Muscle of arm (tissue), 12 donors: Measurements from ENCODE around the gene PPP2R2C. TPM values are rescaled to one million over a fixed set of nuclear protein-coding genes. Genes with fewer than 3 reads are reported as not detected.

Source experiments
- DNase-seq: peaks from one replicate; pipeline ENCODE4 v3.0.0-alpha.2; 2013
- polyA plus RNA-seq, 12 donors: library from polyadenylated mRNA; unstranded; fragments of 120-200 nt; gene quantifications; one replicate each; pipeline ENCODE4 v1.2.1, GENCODE V29; 2013; ENCODE audit not compliant: insufficient read length in 12 of 12

PPP2R2C gene
- polyA plus RNA-seq, 12 donors, result 0.19 to 14.3 (median 0.27) TPM; not detected in 2

GRCh38 chr4:6404611-6405396 is 67.6 kb downstream of the PPP2R2C start:
- DNase-seq, result no peak

GRCh38 chr4:6403400-6403685 is 69.1 kb downstream of the PPP2R2C start:
- DNase-seq, result no peak

- DNase-seq, result no peak
Observed at GRCh38 chr4:6402566-6403399, 69.6 kb downstream of the PPP2R2C start.

DNA sequence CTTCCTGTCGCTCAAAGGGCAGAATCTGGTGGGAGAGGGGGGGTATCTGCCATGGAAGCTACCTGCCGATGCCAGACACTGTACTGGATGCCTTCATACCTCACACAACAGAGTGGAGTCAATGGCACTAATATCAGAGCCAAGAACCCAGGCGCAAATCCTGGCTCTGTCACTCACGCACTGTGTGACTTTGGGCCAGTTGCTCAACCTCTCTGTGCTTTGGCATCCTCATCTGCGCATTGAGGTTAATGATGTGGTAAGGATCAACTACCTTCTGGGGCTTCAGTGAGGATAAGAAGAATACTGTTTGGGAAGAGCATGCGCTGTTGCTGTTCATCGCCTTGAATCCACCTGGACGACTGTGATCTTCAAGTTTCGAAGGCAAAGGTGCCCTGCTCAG is 70.6 kb downstream of the PPP2R2C start:
- no peak for DNase-seq

GRCh38 chr4:6396696-6397236 is 75.6 kb downstream of the PPP2R2C start:
- DNase-seq, result no peak

- no peak for DNase-seq
Observed at GRCh38 chr4:6395466-6396228, 76.8 kb downstream of the PPP2R2C start.

DNA sequence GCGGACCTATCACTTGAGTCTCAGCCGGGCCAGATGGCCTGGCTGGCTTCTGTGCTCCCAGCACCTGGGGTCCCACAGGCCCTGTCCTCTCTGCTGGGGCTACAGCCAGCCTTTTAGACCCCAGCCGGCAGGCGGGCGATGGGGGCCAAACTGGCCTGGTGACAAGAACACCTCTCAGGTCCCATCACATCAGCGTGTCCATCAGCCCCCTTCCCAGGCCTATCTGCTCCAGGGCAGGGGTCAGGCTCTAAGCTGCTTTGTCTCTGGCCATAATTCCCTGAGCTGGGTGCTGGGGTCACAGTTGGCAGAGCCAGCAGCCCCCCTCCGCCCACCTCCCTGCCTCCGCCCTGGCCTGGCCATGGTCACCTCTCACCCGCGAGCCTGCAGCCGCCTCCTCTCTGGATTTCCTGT is 77.7 kb downstream of the PPP2R2C start:
- DNase-seq, result no peak

DNA sequence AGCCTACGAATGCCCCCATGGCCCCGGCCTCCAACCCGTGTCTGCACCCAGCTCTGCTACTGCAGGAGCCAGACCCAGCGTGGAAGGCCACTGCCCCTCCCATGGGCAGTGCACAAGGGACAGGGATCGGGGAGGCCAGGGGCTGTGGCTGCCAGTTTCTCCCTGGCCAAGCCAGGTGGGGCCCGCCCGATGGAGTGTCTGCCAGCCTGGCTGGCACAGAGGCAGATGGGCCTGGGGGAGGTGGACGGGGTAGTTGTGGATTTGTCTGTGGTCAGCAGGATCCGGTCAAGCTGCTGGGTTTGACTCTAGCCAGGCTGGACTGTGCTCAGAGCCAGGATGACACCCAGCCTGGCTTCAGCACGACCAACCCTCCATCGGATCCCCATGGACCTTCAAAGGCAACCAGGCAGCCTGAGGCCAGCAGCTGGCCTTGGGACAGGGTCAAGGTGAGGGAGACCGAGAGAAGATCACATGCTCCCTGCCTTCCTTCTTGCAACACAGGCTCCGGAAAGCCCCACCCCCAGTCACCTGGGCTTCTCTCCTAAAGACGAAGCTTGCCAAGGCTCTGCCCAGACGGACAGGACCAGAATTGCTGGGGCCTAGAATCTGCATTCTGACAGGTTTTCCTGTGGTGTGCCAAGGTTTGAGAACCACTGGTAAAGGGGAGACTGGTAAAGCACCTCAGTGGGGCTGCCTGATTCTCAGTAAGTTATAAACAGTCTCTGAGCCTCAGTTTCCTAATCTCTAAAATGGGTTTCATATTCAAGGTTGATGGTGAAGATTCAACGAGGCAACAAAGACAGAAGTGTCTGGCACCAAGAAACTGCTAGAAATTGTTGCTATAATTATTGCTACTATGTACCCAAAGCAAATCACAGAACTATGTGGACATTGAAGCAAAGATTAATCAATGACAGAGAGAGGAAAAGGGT is 78.6 kb downstream of the PPP2R2C start:
- no peak for DNase-seq

GRCh38 chr4:6393066-6393465 is 79.3 kb downstream of the PPP2R2C start:
- DNase-seq, result no peak

- no peak for DNase-seq
Observed at GRCh38 chr4:6392407-6392806, 80.0 kb downstream of the PPP2R2C start.

- DNase-seq, result no peak
Observed at GRCh38 chr4:6391852-6392188, 80.6 kb downstream of the PPP2R2C start.

DNA sequence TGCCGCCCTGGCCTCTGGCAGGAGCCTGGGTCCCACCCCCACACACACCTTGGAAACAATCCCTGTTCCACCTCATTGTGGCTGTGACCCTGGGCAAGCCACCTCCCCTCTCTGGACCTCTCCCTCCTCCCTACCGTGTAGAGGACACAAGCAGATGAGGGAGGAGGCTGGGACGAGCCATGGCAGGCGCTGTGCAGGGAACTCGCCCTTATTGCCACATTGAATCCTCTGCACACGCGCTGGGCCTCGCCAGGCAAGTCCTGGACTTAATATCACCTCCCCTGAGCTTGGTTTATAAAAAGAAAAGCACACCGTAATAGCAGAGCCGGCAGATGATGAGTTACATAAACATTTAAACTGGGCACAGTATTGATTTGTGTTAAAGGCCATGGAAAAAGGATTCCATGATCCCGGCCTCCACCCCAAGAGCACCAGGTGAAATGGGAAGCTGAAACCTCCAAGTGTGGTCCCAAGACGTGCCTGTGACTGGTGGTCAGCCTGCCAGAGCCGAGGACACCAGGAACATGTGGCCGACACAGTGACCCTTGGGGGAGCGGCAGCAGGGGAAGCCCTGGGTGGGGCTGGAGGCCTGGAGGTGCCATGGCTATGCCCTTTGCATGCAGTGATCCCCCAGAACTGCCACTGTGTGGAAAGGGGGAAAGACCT is 81.1 kb downstream of the PPP2R2C start:
- DNase-seq, result no peak

GRCh38 chr4:6390356-6390755 is 82.1 kb downstream of the PPP2R2C start:
- no peak for DNase-seq

DNA sequence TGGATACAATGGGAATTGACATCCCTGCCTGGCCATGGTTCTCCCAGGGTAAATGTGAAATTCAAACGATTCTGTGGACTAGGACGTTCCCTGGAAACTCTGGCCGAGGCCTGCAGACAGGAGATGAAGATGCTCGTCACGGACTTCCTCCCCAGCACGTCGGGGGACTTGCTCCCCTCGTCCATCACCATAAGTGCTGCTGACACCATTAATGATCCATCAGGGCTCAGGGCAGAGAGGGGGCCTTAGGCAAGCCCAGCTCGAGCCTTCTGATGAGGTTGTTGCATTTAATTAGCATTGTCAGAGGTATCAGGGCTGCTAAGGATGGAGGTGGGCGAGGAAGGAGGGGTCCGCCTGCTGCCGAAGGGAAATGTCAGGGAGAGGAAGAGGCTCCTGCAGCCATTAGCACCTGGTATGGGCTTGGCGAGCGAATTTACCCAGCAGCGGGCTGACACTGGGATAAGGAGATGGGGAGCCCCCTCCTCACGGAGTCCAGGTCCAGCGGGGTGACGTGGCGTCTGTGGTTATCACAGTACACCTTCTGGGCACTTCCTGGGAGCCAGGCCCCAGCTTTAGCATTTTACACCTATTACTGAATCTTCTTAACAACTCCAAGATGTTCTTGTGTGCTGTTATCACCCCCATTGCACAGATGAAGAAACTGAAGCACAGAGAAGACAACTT is 83.1 kb downstream of the PPP2R2C start:
- DNase-seq, result no peak

DNA sequence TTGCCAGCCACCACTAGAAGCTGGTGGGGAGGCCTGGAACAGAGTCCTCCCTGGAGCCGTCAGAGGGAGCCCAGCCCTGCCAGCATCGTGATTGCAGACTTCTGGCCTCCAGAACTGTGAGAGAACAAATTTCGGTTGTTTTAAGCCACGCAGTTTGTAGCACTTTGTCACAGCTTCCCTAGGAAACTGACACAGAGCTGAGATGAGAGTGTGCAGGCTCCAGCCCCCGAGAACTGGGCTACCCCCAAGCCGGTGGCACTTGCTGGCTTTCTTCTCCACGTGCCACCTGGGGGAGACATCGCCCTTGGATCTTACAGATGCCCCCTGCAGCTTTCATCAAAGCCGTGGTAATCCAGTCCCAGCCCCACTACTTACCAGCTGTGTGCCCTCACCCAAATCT is 83.7 kb downstream of the PPP2R2C start:
- DNase-seq, result no peak

- DNase-seq, result no peak
Observed at GRCh38 chr4:6387946-6388345, 84.5 kb downstream of the PPP2R2C start.

- DNase-seq, result no peak
Observed at GRCh38 chr4:6386091-6386490, 86.3 kb downstream of the PPP2R2C start.

DNA sequence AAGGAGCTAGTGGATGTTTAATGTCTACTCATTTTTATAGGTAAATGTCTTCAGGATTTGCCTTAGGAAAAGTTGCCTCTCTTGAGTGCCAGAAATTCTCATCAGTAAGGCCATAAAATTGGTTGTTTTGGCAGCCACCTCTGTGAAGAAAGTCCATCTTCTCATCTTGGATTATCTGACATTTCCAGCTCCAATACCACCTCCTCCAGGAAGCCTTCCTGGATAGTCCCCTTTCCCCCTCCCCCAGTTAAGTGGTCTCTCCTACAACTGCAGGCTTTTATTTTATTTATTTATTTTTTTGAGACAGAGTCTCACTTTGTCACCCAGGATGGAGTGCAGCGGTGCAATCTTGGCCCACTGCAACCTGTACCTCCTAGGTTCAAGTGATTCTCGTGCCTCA is 87.1 kb downstream of the PPP2R2C start:
- DNase-seq, result no peak

DNA sequence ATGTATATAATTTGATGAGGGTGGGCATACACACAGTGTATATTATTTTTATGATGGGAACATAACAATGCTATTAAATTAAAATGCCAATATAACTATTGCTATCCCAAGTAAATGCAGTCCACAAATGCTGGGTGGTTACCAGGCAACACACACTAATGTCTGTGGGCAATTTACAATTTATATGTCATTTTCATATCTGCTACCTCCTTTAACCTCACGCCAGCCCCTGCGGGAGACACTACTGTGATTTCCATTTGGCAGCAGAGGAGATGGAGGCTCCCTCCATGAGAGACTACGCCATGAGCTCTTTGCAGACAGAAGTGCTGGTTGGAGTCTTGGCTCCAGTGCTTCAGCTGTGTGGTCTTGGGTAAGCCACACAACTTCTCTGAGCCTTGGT is 87.9 kb downstream of the PPP2R2C start:
- DNase-seq, result no peak

DNA sequence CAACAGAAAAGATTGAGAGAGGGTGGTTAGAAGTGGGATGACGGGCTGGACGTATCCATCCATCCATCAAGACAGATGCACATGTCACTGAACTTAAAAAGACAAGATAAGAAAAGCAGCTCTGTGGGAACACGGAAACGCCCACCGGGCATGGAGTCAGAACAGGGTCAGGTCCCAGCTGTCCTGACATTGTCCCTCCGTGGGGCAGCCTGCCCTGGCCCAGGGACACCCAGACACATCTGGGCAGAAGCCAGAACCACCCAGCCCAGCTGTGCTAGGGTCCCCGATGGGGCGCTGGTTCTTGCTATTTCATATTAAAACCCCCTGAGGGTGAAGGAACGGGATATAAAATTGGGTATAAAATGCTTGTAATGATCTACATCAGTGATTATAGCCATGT is 88.5 kb downstream of the PPP2R2C start:
- no peak for DNase-seq
